ENCODE results near the gene LRRC8D.

- TF ChIP-seq CTCF (IDR thresholded peaks at IDR 0.05) (no peak), POLR2AphosphoS5 (IDR thresholded peaks at IDR 0.05) (no peak)
Measured at GRCh38 chr1:89837036-89837481, 16.2 kb downstream of the LRRC8D start.
